GM19395 (cell line): ENCODE data around the gene FLNB.
A peak's percentile ranks its signal among the peaks of the same experiment; 100 is the strongest.
"Not testable (repeated sequence)": the region's sequence is repeated elsewhere in the genome, so short reads cannot be mapped to it uniquely, and the experiment has no call there.

Experiments
- ATAC-seq: cut with Tn5 transposase; IDR thresholded peaks from one replicate; pipeline ENCODE4 v1.9.1; 2021; ENCODE audit warnings: mild to moderate bottlenecking, moderate library complexity; ENCODE audit not compliant: unreplicated experiment

The FLNB gene

DNA sequence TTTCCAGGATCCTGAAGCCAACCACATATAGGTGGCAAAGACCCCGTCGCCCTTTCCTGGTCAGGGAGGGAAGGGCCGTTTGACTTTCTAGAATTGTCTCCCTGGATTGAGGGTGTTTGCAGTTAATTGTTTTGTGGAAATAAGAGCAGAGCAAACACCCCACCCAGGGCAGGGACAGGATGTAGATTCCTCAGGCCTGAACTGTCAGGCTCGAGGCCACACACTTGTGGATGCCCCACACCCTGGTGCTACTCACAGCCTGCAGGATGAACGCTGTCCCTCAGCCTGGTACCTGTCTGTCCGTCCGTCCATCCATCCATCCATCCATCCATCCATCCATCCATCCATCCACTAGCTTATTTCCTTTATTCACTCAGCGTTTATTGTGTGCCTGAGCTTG is 29.9 kb upstream of the FLNB start:
- ATAC-seq, result no peak

DNA sequence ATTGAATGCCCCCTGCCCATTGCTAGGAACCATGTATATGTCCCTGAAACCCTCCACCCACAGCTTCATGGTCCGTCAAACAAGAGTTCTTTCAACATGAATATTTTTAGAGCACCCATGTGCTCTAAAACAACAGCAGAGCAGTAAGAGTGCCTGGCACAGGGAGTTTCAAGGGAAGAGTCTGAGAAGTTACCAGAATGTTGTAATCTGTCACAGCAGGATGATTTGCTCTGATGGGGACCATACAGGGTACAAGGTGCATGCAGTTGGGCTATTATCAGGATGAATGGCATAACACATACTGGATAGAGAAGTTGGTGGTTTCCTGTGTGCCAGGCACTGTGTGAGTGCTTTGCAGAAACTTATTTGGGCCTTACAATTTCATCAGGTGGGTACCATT is 27.8 kb upstream of the FLNB start:
- ATAC-seq, result no peak

DNA sequence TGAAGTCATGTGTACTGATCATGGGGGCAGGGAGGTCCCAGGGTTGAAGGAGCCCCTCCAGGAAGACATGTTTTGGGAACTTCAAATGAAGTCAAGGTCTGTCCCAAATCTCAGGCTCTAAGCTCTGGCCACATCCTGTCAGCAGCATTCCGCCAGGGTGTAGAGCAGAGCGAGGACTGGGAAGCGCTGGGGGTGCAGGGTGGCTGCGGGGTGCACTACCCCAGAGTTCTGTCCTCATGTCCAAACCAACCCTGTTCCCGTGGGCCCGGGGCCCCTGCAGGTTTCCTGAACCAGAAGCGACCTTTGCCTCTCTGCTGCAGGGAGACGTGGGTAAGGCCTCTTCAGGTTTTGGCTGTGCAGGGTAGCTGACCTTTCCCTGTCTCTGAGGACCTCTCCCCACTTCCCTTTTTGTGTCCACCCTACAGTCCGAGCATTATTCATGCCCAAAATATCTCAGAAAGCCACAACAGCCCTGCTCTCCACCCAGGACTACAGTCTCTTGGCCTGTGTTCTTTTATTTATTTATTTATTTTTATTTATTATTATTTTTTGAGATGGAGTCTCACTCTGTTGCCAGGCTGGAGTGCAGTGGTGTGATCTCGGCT is 26.6 kb upstream of the FLNB start:
- no peak for ATAC-seq

DNA sequence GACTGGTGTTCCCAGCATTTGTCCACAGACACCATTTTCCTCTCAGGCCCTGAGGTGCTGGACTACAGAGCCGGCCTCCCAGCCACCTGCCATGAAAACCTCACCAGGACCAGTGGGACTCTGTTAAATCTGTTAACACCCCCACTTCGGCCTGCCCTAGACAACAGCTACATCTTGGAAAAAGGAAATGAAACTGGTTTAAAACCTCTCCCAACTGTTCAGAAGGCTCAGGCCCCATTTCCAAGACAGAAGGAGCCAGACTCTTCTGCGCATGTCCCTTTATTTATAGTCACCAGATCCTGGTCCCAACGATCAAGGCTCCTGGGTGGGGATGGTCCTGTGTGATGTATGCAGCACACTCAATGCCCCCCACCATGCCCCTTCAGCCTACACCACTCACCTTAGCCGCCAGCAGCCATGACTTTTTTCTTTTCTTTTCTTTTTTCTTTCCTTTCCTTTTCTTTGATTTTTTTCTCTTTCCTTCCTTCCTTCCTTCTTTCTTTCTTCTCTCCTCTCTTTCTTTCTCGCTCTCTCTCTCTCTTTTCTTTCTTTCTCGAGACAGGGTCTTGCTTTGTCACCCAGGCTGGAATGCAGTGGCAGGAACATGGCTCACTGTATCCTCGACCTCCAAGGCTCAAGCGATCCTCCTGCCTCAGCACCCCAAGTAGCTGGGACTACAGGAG is 25.5 kb upstream of the FLNB start:
- no peak for ATAC-seq

DNA sequence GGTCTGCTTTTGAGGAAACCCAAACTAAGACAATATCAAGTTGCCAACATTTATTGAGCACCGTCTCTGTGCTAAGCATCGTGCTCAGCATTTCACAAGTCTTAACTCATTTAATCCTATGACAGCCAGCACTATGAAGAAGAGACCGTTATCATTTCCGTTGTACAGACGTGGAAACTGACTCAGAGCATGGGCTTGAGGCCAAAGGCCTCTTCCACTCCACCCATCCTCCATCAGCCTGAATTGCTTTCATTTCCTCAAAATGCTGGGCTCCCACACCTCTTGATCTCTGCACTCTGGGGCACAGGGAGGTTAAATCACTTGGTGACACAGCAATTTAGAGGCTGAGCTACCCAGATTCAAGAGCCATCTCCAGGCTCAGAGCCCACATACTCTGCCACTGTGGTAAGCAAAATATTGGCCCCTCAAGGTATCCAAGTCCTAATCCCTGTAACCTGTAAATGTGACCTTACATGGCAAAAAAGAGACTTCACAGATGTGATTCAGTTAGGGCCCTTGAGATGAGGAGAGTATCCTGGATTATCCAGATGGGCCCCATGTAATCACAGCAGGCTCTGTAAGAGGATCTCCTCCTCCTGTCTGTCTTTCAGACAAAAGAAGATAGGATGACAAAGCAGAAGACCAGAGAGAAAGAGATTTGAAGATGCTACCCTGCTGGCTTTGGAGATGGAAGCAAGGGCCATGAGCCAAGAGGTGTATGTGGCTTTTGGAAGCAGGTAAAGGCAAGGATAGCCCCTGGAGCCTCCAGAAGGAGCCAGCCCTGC is 24.3 kb upstream of the FLNB start:
- peak; percentile 98 for ATAC-seq

DNA sequence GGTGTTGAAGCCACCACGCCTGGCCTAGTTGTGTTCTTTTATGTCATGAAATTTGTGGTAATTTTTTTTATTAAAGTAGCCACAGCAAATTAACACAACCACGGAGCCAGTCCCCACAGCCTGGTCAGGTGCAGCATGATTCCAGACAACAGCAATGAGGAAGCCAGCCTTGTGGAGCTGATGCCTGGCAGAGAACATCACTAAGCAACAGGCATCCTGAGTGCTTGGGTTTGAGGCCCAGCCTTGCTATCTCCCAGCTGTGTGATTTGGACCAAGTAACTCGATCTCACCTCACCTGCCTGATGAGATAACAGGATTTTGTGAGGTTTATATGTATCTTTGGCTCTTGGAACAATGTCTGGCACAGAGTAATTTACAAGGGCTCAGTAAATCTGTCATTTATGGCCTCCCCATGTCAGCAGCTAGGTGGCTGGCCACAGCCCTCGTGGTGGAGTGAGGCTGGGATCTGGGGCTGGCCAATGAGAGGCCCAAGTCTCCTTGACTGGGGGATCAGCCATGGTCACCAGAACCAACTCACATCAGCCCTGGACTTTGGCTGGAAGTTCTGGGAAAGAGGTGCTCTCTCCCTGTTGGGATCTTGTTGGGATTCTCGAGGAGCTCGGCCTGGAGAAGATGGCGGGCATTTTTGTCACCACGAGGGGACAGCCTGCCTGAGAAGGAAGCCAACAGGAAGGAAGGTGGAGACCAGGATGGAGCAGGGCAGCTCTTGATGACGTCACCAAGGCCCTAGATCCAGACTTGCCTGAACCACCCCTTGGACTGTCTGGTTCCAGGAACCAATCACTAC is 22.8 kb upstream of the FLNB start:
- no peak for ATAC-seq

DNA sequence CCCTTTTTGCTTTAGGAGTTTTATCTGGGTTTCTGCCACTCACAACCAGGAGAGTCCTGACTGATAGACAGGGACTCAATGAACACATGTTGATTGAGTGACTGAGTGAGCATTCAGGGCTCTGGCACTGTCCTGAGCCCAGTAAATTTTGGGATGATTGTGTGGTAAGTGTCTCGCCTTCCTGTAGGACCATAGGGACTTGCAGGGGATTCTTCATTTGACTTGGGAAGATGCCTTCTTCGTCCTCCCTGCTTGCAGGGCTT is 22.3 kb upstream of the FLNB start:
- no peak for ATAC-seq

DNA sequence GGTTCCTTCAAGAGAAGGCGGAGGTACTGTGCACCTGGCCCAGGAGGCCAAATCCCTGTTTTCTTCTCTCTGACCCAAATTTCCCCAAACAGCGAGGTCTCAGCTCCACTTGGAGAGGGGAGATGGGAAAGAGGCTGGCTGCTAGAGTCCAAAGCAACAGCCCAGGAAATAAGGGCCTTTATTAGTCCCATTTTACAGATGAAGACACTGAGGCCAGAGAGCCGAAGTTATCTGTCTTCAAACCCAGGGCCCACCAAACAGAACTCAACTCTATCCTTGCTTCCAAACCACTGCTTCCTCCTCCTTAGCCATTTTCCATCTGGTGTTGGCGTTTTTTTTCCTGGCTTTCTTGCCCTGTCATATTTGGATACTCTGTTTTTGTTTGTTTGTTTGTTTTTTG is 22.0 kb upstream of the FLNB start:
- no peak for ATAC-seq

DNA sequence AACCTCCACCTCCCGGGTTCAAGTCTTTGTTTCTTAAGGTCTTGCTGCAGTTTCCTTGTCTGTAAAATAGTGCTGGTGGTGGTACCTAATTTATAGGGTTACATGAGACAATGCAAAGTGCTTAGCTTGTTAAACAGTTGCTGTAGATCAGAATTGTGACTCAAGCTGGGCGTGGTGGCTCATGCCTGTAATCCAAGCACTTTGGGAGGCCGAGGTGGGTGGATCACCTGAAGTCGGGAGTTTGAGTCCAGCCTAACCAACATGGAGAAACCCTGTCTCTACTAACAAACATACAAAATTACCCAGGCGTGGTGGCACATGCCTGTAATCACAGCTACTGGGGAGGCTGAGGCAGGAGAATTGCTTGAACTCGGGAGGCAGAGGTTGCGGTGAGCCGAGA is 19.0 kb upstream of the FLNB start:
- ATAC-seq, result not testable (repeated sequence)

DNA sequence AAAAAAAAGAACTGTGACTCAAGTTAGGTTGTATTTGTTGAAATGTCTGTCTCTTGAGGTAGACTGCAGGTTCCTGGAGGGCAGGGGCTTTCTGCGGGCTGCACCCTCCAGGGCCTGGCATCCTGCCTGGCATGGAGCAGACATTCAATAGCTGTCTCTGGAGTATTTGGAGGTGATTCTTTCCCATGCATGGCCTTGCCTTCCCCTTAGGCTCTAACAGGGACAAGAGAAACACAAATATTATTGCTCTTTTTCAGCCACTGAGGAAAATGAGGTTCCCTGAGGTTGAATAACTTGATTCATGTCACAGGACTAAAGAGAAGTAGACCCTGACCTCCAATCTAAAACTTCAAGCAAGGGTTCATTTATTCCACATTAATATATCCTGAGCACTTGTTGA is 18.6 kb upstream of the FLNB start:
- ATAC-seq, result no peak

DNA sequence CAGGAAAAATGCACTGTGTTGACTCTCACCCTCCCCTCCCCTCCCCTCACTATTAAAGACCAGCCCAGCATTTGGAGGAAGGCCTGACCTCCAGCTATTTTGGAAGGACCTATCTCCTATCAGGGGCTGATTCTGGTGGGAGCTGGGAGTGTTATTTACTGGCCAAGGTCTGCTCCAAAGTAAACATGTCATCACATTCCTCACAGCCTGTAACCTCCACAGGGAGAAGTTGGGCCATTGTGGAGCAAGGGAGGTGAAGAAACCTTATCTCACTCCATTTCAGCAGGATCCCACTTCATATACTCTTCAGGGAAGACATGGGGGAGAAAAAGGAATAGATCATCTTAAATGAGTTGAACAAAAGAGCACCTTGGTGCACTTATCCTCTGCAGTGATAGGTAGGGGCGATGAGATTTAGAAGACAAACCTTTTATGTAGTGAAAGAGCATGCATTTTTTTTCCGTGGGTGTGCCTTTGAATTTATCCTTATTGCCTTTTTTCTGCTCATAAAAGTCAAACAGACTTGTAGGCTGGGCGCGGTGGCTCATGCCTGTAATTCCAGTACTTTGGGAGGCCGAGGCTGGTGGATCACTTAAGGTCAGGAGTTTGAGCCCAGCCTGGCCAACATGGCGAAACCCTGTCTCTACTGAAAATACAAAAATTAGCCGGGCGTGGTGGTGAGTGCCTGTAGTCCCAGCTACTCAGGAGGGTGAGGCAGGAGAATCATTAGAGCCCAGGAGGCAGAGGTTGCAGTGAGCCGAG is 15.6 kb upstream of the FLNB start:
- no peak for ATAC-seq

DNA sequence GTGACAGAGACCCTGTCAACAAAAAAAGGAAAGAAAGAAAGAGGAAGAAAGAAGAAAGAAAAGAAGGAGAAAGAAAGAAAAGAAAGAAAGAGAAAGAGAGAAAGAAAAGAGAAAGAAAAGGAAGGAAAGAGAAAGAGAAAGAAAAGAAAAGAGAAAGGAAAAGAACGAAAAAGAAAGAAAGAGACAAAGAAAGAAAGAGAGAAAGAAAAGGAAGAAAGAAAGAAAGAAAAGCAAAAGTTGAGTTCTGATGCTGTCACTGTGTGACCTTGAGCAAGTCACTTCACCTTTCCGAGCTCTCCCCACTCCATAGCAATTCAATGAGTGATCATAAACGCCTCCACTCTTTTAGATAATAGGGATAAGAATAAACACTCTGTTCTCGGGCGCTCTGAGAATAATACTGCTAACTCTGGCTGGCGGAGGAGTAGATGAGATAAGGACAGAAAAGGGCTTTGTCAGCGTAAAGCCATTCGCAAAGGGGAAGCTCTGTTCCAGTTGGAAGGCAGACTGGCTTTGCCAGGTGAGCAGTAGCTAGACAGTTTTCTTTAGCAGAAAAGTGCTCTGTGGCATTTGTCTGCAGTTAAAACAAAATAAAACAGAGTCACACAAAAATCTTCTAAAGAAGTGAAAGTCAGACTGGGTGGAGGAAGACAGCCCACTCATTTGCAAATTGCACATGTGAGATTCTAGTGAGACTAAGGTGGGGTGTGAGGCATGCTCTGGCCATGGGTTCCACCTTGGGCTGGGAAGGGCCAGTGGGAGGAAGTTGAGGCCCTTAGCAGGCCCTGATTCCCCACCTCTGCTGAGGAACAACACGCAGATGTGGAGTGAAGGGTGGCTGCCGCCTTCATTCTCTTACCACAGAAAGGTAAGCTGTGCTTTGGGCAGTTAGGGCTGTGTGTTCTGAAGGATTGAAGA is 9.6 kb upstream of the FLNB start:
- peak; percentile 85 for ATAC-seq

DNA sequence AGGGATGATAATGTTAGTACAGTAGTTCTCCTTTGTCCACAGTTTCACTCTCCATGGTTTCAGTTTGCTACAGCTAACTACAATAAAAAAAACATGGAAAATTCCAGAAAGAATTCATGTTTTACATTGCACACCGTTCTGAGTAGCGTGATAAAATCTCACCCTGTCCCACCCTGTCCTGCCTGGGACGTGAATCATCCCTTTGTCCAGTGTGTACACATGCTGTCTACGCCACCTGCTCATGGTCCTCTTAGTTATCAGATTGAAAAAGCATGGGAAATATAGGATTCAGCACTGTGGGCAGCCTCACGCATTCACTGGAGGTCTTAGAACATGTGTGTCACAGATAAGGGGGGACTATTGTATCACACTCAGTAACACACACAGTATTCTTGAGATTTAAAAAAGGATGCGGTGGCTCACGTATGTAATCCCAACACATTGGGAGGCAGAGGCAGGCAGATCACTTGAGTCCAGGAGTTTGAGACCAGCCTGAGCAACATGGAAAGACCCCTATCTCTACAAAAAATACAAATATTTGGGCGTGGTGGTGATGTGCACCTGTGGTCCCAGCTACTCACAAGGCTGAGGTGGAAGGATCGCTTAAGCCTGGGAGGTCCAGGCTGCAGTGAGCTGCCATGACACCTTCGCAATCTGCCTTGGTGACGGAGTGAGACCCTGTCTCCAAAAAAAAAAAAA is 8.7 kb upstream of the FLNB start:
- ATAC-seq, result no peak

DNA sequence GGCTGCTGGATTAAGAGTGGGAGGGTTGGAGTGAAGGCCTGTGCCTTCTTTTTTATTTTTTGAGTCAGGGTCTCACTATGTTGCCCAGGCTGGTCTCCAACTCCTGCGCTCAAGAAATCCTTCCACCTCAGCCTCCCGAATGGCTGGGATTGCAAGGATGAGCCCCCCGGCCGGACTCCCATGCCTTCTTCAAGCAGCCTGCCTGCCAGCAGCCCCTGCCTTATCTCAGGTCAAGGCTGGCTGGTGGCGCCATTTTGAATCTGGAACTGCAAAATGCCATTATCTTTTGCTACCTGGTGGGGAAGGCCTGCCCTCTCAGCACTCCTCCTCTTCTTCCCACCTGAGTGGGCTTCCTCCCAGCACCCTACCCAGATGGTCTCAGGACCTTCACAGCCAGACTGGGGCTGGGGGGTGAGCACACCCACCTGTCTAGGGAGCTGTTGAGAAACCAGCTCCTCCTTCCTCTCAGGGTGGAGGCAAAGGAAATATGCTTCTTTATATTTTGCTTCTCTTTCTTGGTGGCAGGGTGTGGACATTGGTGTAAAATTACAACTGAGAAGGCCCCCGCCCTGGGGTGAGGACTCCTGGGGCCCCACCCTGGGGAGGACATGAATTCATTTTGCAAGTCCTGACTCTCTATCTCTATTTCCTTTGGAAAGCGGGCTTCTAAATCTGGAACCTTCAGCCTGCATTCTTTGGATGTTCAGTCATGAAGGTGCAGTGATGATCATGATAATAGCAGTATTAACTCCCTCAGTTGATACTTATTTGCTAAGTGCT is 7.7 kb upstream of the FLNB start:
- no peak for ATAC-seq

DNA sequence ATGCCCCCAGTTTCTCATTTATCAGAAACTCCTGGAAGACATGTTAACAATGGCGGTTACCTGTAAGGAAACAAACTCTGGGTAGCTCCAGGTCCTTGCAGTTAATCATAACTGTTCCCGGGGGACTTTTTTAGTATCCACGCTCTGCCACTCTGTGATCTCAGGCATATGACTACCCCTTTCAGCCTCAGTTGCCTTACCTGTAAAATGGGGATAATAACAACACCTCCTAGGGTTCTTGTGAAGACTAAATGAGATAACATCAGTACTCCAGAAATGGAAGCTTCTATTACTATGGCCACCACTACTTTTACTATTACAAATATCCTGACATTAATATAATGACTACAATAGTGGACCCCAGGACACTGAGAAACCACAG is 7.1 kb upstream of the FLNB start:
- ATAC-seq, result no peak

DNA sequence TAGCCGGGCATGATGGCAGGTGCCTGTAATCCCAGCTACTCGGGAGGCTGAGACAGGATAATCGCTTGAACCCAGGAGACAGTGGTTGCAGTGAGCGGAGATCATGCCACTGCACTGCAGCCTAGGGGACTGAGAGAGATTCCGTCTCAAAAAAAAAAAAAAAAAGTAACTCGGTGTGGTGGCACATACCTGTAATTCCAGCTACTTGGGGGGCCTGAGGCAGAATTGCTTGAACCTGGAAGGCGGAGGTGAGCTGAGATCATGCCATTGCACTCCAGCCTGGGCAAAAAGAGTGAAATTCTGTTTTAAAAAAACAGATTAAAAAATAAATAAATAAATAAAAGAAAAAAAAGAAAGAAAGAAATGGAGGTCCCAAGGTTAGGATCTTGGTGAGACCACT is 6.2 kb upstream of the FLNB start:
- no peak for ATAC-seq

DNA sequence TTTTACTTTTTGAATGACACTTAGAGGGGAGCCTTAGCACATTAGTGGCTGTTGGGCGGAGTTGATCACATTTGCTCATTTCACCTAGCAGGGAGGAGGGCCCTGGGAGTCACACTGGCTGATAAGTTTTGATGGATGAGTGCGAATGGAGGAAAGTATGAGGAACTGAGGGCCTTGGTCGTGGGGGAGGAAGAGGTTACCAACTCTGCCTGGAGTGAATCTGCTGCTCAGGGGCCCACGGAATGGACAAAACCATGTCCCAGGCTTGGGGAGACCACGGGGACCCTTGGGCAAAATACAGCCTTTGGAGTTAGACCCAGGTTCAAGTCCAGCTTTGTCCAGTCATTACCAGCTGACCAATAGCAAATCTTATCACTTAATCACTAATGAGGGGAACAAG is 5.1 kb upstream of the FLNB start:
- no peak for ATAC-seq

DNA sequence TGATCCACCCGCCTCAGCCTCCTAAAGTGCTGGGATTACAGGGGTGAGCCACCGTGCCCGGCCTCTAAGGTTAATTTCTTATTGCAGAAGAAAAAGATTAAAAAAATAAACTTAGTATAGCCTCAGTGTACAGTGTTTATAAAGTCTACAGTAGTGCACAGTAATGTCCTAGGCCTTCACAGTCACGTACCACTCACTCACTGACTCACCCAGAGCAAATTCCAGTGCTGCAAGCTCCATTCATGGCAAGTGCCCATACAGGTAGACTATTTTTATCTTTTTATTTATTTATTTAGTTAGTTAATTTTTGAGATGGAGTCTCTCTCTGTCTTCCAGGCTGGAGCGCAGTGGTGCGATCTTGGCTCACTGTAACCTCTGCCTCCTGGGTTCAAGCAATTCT is 3.2 kb upstream of the FLNB start:
- ATAC-seq, result no peak

DNA sequence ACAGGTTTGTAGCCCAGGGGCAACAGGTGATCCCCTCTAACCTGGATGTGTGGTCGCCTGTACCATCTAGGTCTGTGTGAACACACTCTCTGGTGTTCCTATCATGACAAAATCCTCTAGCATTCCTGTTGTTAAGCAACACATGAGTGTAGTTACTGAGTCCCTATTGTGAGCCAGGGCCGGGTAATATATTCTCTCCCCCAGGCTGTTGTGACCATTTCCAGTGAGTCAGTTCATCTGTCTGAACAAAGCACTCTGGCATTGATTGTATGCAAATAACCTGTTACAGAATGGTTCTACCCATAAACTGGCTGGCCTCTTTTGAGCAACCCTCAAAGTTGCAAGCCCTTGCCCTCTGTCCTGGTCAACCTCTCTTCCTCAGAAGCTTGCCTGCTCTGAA is 2.6 kb upstream of the FLNB start:
- no peak for ATAC-seq
